B cell (primary cell): ENCODE data around the gene ZC3H12C. TPM values are rescaled to one million over a fixed set of nuclear protein-coding genes. Genes with fewer than 3 reads are reported as not detected.

Experiments
- ATAC-seq: fragments of 200-7000 bp; cut with Tn5 transposase; one replicate; pipeline ENCODE4 v1.10.0; 2021; ENCODE audit warnings: low read depth, mild to moderate bottlenecking, moderate number of reproducible peaks, moderate library complexity
- CTCF ChIA-PET: fragments of 350-600 bp; sonication (Branson Sonifier 250); formaldehyde crosslinking; loops from one replicate; lab custom pipeline; 2021; ENCODE audit warnings: antibody characterized with exemption, inconsistent platforms; lab: Charles Lee
- POLR2A ChIA-PET: fragments of 350-600 bp; sonication (Branson Sonifier 250); formaldehyde crosslinking; loops from one replicate; lab custom pipeline; 2021; ENCODE audit warnings: antibody characterized with exemption; lab: Charles Lee
- DNase-seq: peaks from one replicate; pipeline ENCODE4 v3.0.0; 2013
- H2AFZ ChIP-seq: 2 replicates; pipeline ENCODE4 v1.6.1; 2012; ENCODE audit warnings: mild to moderate bottlenecking, low read depth, low read length; ENCODE audit not compliant: insufficient read depth, poor library complexity, severe bottlenecking
- H3K27ac ChIP-seq, 2 donors: 1 replicate in 1 of 2; 2 replicates in 1 of 2; pipeline ENCODE4 v1.5.1; 2012 to 2013; ENCODE audit warnings: low read length in 2 of 2, mild to moderate bottlenecking in 2 of 2, moderate library complexity in 1 of 2
- H3K27me3 ChIP-seq, 4 experiments: fragments of 200-600 bp in 1 of 4; sonication (generic) in 1 of 4; replicated peaks in 1 of 4; 1 replicate in 2 of 4; 2 replicates in 2 of 4; pipeline versions ENCODE4 v1.6.1 to v1.7.0; 2013 to 2016; ENCODE audit warnings: low read length in 3 of 4, mild to moderate bottlenecking in 2 of 4, mixed read lengths in 1 of 4, moderate library complexity in 1 of 4; ENCODE audit not compliant: insufficient read depth in 4 of 4, control insufficient read depth in 3 of 4; ENCODE audit errors: control extremely low read depth in 1 of 4
- H3K36me3 ChIP-seq, 2 experiments: replicated peaks in 1 of 2; 1 replicate in 1 of 2; 2 replicates in 1 of 2; pipeline versions ENCODE4 v1.6.1 to v1.7.1; 2013; ENCODE audit warnings: low read length in 1 of 2; ENCODE audit not compliant: insufficient read depth in 2 of 2, control insufficient read depth in 1 of 2; ENCODE audit errors: control extremely low read depth in 1 of 2, extremely low read depth in 1 of 2
- H3K4me1 ChIP-seq, 2 donors: fragments of 200-600 bp in 1 of 2; sonication (generic) in 1 of 2; 1 replicate in 1 of 2; 2 replicates in 1 of 2; pipeline versions ENCODE4 v1.5.1 to v1.6.1; 2013 to 2017; ENCODE audit warnings: low read length in 2 of 2; ENCODE audit not compliant: control insufficient read depth in 2 of 2, insufficient read depth in 2 of 2
- H3K4me2 ChIP-seq: replicated peaks from 2 replicates; pipeline ENCODE3; 2012; ENCODE audit warnings: mild to moderate bottlenecking, low read depth, low read length; ENCODE audit not compliant: poor library complexity, severe bottlenecking
- H3K4me3 ChIP-seq, 5 experiments: fragments of 200-600 bp in 1 of 5; sonication (generic) in 1 of 5; 1 replicate in 3 of 5; 2 replicates in 2 of 5; pipeline versions ENCODE4 v1.5.1 to v1.7.0; 2011 to 2016; ENCODE audit warnings: low read length in 4 of 5, mild to moderate bottlenecking in 4 of 5, low read depth in 2 of 5, control low read depth in 1 of 5, moderate library complexity in 1 of 5; ENCODE audit not compliant: insufficient read depth in 1 of 5; ENCODE audit errors: control extremely low read depth in 1 of 5, extremely low read depth in 1 of 5
- H3K79me2 ChIP-seq: fragments of 200-600 bp; sonication (generic); one replicate; pipeline ENCODE4 v1.6.0; 2016; ENCODE audit warnings: low read length; ENCODE audit not compliant: control insufficient read depth, insufficient read depth
- H3K9ac ChIP-seq: fragments of 200-600 bp; sonication (generic); 2 replicates; pipeline ENCODE4 v1.6.1; 2017; ENCODE audit warnings: mild to moderate bottlenecking, low read length, moderate library complexity
- H3K9me3 ChIP-seq, 3 donors: one replicate each; pipeline versions ENCODE4 v1.6.1 to v1.7.1; 2013; ENCODE audit warnings: low read length in 2 of 3; ENCODE audit not compliant: control insufficient read depth in 2 of 3, insufficient read depth in 1 of 3; ENCODE audit errors: control extremely low read depth in 1 of 3
- H4K20me1 ChIP-seq: 2 replicates; pipeline ENCODE4 v1.6.0; 2012; ENCODE audit warnings: mild to moderate bottlenecking, low read length; ENCODE audit not compliant: insufficient read depth, control insufficient read depth, poor library complexity, severe bottlenecking
- H3K27ac Mint-ChIP-seq: one replicate; pipeline ENCODE4 v1.8.0; 2021; ENCODE audit warnings: mixed read lengths
- H3K27me3 Mint-ChIP-seq: one replicate; pipeline ENCODE4 v1.8.0; 2021; ENCODE audit warnings: mixed read lengths
- H3K4me1 Mint-ChIP-seq: one replicate; pipeline ENCODE4 v1.8.0; 2021; ENCODE audit warnings: mixed read lengths
- H3K4me3 Mint-ChIP-seq: one replicate; pipeline ENCODE4 v1.8.0; 2021; ENCODE audit warnings: mixed read lengths
- H3K9me3 Mint-ChIP-seq: one replicate; pipeline ENCODE4 v1.8.0; 2022; ENCODE audit warnings: mixed read lengths; ENCODE audit not compliant: insufficient read depth
- CTCF ChIP-seq: fragments of 200-600 bp; IDR thresholded peaks from one replicate; pipeline ENCODE4 v1.8.0; 2022; ENCODE audit warnings: antibody characterized with exemption, mild to moderate bottlenecking
- EZH2 ChIP-seq: IDR thresholded peaks from 2 replicates; pipeline ENCODE4 v1.6.1; 2012; ENCODE audit warnings: borderline replicate concordance, low read depth, mild to moderate bottlenecking, moderate library complexity, low read length; ENCODE audit not compliant: insufficient read depth, poor library complexity, severe bottlenecking
- WGBS: methylation state at CpG from one replicate; pipeline ENCODE4 v1.1.5; 2013; ENCODE audit warnings: missing lambda C conversion rate; ENCODE audit not compliant: insufficient coverage; 5-methylcytosine and 5-hydroxymethylcytosine counted together
- intact Hi-C: fragments of 100-400 bp; cut with micrococcal nuclease; formaldehyde crosslinking; loops from one replicate; pipeline ENCODE4 v1.10.0; 2022
- polyA minus RNA-seq: library from RNA; depleted of rRNA, polyadenylated mRNA; stranded (reverse); fragments of >200 nt; gene quantifications from 2 replicates; pipeline ENCODE4 v1.2.3, GENCODE V29; 2012
- polyA plus RNA-seq: library from polyadenylated mRNA; depleted of rRNA; stranded (reverse); fragments of >200 nt; gene quantifications from 2 replicates; pipeline ENCODE4 v1.2.3, GENCODE V29; 2012
- total RNA-seq, 2 donors: library from RNA; stranded (reverse); fragments of 120-200 nt in 1 of 2; gene quantifications; 1 replicate in 1 of 2; 2 replicates in 1 of 2; pipeline versions ENCODE4 v1.2.3 to v1.2.4, GENCODE V29; 2013 to 2022

Gene ZC3H12C
- 0.10 and 0.15 TPM in 2 replicates for total RNA-seq
- total RNA-seq (2013), result 0.63 TPM
- 0.01 and 0.06 TPM in 2 replicates for polyA plus RNA-seq
- 0.14 TPM in 1 of 2 replicates, not detected in the other for polyA minus RNA-seq

- Histone ChIP-seq H3K4me2 (peak within 1 kb of the TSS; percentile 87), H3K36me3 (no peaks in the 10 kb centered on the region), H2AFZ (peak within 1 kb of the TSS; percentile 68), H4K20me1 (no peaks in the 10 kb centered on the region), H3K27ac (no peak within 1 kb of the TSS), H3K9me3 (peaks cover 0 to 9% (median 0%) of the 10 kb centered on the region in 3 donors), H3K4me3 (peak within 1 kb of the TSS; percentile 7 to 63 (median 47)), H3K4me1 (peaks cover 12 to 13% of the 10 kb centered on the region in 2 donors), H3K27me3 (peaks cover 0 to 62% (median 50%) of the 10 kb centered on the region in 4 experiments), H3K79me2 (no peaks in the 10 kb centered on the region), H3K9ac (peak within 1 kb of the TSS; percentile 58)
- Mint-ChIP-seq H3K27ac (no peak within 1 kb of the TSS), H3K4me1 (peaks cover 12% of the 10 kb centered on the region), H3K27me3 (peaks cover 46% of the 10 kb centered on the region), H3K9me3 (no peaks in the 10 kb centered on the region), H3K4me3 (peak within 1 kb of the TSS; percentile 90)
- peak; percentile 75 for ATAC-seq
- DNase-seq, result peak; percentile 70
- ChIA-PET CTCF (no interaction called here), POLR2A (no interaction called here)
- intact Hi-C loops, result loop anchor here (1.0 kb wide), 1 partner anchor 147 kb away; no protein-coding TSS in a partner anchor
- WGBS, result 1% methylated on average over 103 of the region's 110 CpGs
- no peak for TF ChIP-seq CTCF
- TF ChIP-seq EZH2, result no peak
Observed at GRCh38 chr11:110092515-110093406, at the start of gene ZC3H12C. Gene ZC3H12C (plus strand): TSS chr11:110093392. CDS start chr11:110093412, 20 bp downstream.
